ENCODE results near the gene FNIP1.

GRCh38 chr5:131735393-131735792 is 61.4 kb downstream of the FNIP1 start:
- no peak for TF ChIP-seq CTCF (IDR thresholded peaks at IDR 0.05; ENCODE audit: borderline replicate concordance, extremely low read depth, low read length, poor library complexity, severe bottlenecking)
- TF ChIP-seq EZH2 (IDR thresholded peaks at IDR 0.05; ENCODE audit: borderline replicate concordance, low read depth, low read length, severe bottlenecking), result no peak

Data from DND-41 (cell line).